ENCODE data around the gene COL25A1. TPM values are rescaled to one million over a fixed set of nuclear protein-coding genes. Genes with fewer than 3 reads are reported as not detected.

The COL25A1 gene
- total RNA-seq, 1 experiment from 2014 or later = 4.2 TPM

- H3K18ac ChIP-seq (ENCODE audit: insufficient read length, low read depth, low read length) = no peak overlapping the region
- Mint-ChIP-seq H3K36me3 (ENCODE audit: insufficient read depth in 1 of 3, low read depth in 3 of 3) (no peaks in the 10 kb centered on the region), H3K4me1 (peaks cover 4% of the 10 kb centered on the region in 2 experiments; a peak in 2 of 4 replicates), H3K4me3 (no peak overlapping the region), H3K9me3 (no peaks in the 10 kb centered on the region), H3K27me3 (ENCODE audit: low read depth) (no peaks in the 10 kb centered on the region), H3K27ac (no peak overlapping the region)
- H4K5ac ChIP-seq (ENCODE audit: insufficient read length, low read depth, low read length) = no peak overlapping the region
- no peak overlapping the region for H3K14ac ChIP-seq (ENCODE audit: insufficient read depth, low read length)
- H4K91ac ChIP-seq (ENCODE audit: insufficient read length, low read depth, low read length) = no peak overlapping the region
- no peaks in the 10 kb centered on the region for H3K23me2 ChIP-seq (ENCODE audit: insufficient read length, low read depth, low read length, poor library complexity, severe bottlenecking)
- H3K4me2 ChIP-seq (ENCODE audit: insufficient read depth, insufficient read length, low read length) = no peak overlapping the region
- H3K4ac ChIP-seq (ENCODE audit: low read depth, low read length) = no peak overlapping the region
- H3K23ac ChIP-seq (ENCODE audit: insufficient read length, low read depth, low read length) = no peak overlapping the region
- H2BK120ac ChIP-seq (ENCODE audit: low read depth, low read length, poor library complexity, severe bottlenecking) = no peak overlapping the region
- no peaks in the 10 kb centered on the region for H3K9me3 ChIP-seq (ENCODE audit: control insufficient read depth, low read depth, low read length)
- no peak overlapping the region for H2AK5ac ChIP-seq (ENCODE audit: insufficient read length, low read length)
- H3T11ph ChIP-seq (ENCODE audit: low read length) = no peak overlapping the region
- H3K79me2 ChIP-seq (ENCODE audit: insufficient read depth, low read length) = no peaks in the 10 kb centered on the region
- H3K56ac ChIP-seq (ENCODE audit: insufficient read length, low read depth, low read length) = no peak overlapping the region
- no peak for TF ChIP-seq CTCF (conservative IDR thresholded peaks at IDR 0.05)
- H2AFZ ChIP-seq (ENCODE audit: low read length) = no peak overlapping the region
- no peak overlapping the region for H4K8ac ChIP-seq (replicated peaks; ENCODE audit: insufficient read length, low read depth, low read length)
- no peaks in the 10 kb centered on the region for H3K79me1 ChIP-seq (ENCODE audit: insufficient read depth, low read depth, low read length, poor library complexity, severe bottlenecking)
- no peaks in the 10 kb centered on the region for H3K27me3 ChIP-seq (ENCODE audit: insufficient read depth, low read length)
- no peak overlapping the region for H2BK15ac ChIP-seq (ENCODE audit: low read depth, low read length)
- no peak overlapping the region for H3K27ac ChIP-seq (ENCODE audit: insufficient read length, low read depth, low read length)
- H2BK20ac ChIP-seq (ENCODE audit: low read depth, low read length, poor library complexity, severe bottlenecking) = no peak overlapping the region
- WGBS (ENCODE audit: extremely low coverage, insufficient read length, low lambda C conversion rate) = no CpG with 5 or more reads among the region's 3 CpGs
- no peaks in the 10 kb centered on the region for H3K4me1 ChIP-seq (ENCODE audit: insufficient read depth, low read length)
- H2BK5ac ChIP-seq (ENCODE audit: insufficient read length, low read length) = no peak overlapping the region
- DNase-seq = no peak
- no peak overlapping the region for H2BK12ac ChIP-seq (ENCODE audit: insufficient read length, low read depth, low read length)
- H4K20me1 ChIP-seq (ENCODE audit: control insufficient read depth, insufficient read depth, insufficient read length) = no peaks in the 10 kb centered on the region
- no peak overlapping the region for H3K9ac ChIP-seq (ENCODE audit: extremely low read depth, insufficient read length, low read length)
These were observed 51.1 kb downstream of the COL25A1 start for GRCh38 chr4:109251396-109251795.
